ENCODE data around the gene TMEM138.
A peak's percentile ranks its signal among the peaks of the same experiment; 100 is the strongest.

TMEM138 gene

DNA sequence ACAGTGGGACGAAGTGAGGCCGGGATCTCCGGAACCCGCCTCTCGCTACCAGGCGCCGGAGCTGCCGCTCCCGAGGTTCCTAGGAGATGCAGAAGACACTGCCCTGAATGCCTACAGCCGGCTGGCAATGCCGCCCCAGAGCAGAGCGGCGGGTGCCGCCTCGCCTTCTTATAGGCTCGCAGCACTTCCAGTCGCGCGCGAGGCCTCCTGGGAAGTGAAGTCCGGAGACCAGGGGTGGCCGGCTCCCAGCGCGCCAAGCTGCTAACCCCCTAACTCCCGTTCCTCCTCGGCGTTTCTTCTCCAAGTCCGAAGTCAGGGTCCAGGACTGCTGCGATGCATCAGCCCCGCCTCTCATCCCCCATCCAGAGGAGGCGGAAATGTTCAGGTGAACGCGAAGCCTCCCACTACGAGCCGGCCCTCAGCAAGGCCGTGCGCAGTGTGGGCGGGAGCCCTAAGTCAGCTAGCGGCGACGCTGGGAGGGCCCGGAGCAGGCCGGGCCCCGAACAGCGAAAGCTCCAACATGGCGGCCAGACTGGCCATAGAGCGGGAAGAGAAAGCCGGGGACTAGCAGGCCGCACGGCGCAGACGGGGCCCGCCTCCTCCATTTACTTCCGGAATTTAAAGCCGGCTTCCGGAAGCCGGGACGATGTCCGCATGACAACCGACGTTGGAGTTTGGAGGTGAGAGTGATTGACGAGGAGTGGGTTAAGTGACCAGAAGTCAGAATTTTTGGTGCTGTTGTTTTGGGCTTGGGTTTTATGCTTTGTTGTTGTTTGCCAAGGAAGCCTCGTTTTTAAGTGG, at the start of gene TMEM138, which contains the start of gene CYB561A3:
Gene TMEM138, plus strand, starts transcription at position 634 of the 801 bp plus-strand sequence. CDS start 2,017 bp downstream, outside the sequence.
Gene CYB561A3, minus strand, starts transcription at position 142 of the 801 bp plus-strand sequence. CDS start 5,169 bp downstream, outside the sequence.
- peak; percentile 88 for DNase-seq (ENCODE audit: low spot score)

DNA sequence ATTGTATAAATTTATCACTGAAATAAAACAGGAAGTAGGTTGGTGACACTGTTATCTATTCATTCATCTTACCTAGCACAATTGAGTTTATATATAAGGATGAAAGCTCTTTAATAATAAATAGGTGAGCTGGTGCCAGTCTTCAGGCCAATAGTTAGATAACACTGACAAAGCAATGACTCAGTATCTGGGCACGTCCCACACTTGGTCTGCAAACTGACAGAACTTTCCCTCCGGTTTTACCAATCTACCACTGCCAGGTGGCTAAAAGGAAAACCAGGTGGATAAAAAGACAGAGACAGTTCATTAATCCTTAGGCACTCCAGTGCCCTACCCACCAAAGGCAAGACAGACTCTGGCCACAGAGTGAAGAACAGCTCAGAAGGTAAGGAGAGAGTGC, 46.9 kb upstream of the TMEM138 start:
- DNase-seq (ENCODE audit: low spot score) = no peak

DNA sequence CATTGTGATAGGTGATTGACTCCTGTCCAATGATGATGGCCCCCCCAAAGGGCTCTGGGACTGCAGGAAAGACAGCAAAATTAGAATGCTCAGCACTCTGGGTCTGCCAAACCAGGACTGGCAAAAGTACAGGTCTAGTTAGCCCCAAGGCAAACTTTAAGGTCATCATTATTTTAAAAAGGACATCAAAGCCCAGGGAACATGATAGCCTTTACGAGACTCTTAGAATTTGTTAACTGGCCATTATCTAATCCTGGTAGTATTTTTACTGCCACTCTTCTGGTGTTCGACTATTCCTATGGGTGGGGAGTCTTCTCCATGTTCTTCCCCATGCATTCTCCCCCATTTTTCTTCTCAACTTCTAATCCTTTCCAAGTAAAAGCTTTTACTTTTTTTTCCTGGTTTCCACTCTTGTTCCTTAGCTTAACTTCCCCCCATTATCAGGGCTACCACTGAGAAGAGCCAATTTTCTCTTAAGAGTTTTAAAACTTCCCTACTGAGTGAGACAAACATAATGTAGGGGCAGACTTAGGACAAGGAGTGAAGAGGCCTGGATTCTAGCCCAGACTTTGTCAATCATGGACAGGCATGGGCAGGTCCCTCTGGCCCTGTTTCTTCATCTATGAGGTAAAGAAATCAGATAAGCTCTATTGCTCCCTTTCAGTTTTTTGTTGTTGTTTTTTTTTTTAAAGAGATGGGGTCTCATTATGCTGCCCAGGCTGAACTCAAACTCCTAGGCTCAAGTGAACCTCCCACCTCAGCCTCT, 36.3 kb upstream of the TMEM138 start:
- no peak for DNase-seq (ENCODE audit: low spot score)

GRCh38 chr11:61327669-61328071, 34.5 kb upstream of the TMEM138 start:
- no peak for DNase-seq (ENCODE audit: low spot score)

DNA sequence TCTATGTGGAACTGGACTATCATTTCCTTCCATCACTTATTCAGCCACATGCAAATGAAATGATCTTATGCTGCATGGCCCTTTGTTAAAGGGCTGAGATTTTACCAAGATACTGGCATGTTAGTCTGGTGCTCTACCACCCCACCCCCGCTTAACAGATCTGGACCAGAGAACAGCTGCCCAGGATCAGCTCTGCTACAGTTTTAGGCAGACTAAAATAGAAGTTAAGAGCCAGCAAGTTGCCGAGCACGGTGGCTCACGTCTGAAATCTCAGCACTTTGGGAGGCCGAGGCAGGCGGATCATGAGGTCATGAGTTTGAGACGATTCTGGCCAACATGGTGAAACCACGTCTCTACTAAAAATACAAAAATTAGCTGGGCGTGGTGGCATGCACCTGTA, 33.8 kb upstream of the TMEM138 start:
- DNase-seq (ENCODE audit: low spot score) = no peak

DNA sequence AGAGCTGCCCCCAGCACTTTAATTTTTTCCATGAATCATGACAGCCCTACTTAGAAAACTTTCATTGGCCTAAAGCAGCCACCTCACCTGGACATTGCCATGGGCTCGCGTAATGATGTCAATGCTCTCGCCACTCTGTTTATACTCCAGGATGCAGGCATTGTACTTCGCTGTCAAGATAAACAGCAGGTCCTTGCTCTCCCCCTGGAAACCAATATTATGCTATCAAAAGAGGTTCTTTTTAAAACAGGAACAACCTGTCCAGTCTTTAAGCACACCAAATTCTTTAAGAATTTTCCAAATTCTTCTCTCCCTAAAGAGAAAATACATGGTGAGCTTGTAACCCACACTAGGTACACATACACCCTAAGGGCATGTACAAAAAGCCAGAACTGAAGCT, 32.3 kb upstream of the TMEM138 start:
- DNase-seq (ENCODE audit: low spot score) = no peak

- DNase-seq (ENCODE audit: low spot score) = no peak
These were observed 30.5 kb upstream of the TMEM138 start for GRCh38 chr11:61331651-61332050.

DNA sequence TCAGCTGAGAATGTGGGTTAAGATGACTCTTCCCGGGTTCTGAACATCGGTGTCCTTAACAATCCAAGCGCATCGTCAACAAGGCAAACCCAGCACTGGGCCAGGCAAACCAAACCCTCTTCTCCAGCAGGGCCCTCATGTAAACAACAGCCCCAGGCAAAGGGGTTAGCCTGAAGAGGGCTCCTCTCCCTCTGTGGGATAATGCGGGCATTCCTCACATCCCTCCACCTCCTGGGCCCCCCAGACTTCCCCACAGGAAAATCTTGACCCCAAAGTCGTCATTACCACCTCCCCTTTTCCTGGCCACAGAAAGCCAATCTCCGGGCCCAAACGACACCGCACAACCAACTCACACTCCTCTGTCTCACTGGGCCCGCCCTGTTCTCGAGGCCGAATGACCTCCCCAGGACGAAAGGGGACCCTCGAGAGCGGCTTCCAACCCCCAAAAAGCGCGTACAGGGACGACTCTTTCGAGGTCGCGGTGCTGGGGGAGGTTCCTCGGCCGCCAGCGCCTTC, 29.8 kb upstream of the TMEM138 start:
- DNase-seq (ENCODE audit: low spot score) = no peak

GRCh38 chr11:61332797-61333549, 29.2 kb upstream of the TMEM138 start, which contains the start of the genes DDB1 and TKFC:
Gene DDB1, minus strand, starts transcription at chr11:61333105. Its CDS starts 137 bp downstream, at chr11:61332968.
Gene TKFC, plus strand, starts transcription at chr11:61333228. Its CDS starts 1,501 bp downstream, at chr11:61334729.
- peak; percentile 96 for DNase-seq (ENCODE audit: low spot score)

- no peak for DNase-seq (ENCODE audit: low spot score)
These were observed 28.4 kb upstream of the TMEM138 start for GRCh38 chr11:61333550-61334433.

- DNase-seq (ENCODE audit: low spot score) = no peak
These were observed 27.5 kb upstream of the TMEM138 start for GRCh38 chr11:61334434-61335354.

GRCh38 chr11:61335355-61335710, 26.8 kb upstream of the TMEM138 start:
- no peak for DNase-seq (ENCODE audit: low spot score)

- peak; percentile 82 for DNase-seq (ENCODE audit: low spot score)
These were observed 25.8 kb upstream of the TMEM138 start for GRCh38 chr11:61336171-61336935.

DNA sequence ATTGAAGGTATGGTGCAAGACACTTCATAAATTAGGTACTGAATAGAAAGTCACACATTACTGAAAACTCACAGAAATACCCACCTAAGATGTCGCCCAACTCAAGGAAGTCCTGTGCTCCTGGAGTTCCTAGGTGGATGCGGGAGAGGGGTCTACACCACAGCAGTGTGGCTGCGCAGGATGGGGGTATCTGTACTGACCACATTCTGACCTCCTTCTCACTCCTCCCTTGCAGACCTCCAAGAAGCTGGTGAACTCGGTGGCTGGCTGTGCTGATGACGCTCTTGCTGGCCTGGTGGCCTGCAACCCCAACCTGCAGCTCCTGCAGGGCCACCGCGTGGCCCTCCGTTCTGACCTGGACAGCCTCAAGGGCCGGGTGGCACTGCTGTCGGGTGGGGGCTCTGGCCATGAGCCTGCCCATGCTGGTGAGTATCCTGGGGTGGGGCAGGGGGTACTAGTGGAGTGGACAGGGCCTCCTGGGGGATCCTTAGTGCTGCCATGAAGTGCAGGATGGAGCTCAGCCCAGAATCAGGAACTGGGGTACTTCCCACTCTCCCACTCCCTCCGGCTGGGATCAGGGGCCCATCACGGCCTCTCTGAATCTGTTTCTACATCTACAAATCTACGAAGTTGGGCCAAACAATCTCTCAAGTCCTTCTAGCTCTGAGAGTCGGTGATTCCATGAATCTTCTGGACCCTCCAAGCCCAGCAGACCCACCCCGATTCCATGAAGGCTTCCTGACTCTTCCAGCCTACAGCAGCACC, 24.3 kb upstream of the TMEM138 start:
- no peak for DNase-seq (ENCODE audit: low spot score)

DNA sequence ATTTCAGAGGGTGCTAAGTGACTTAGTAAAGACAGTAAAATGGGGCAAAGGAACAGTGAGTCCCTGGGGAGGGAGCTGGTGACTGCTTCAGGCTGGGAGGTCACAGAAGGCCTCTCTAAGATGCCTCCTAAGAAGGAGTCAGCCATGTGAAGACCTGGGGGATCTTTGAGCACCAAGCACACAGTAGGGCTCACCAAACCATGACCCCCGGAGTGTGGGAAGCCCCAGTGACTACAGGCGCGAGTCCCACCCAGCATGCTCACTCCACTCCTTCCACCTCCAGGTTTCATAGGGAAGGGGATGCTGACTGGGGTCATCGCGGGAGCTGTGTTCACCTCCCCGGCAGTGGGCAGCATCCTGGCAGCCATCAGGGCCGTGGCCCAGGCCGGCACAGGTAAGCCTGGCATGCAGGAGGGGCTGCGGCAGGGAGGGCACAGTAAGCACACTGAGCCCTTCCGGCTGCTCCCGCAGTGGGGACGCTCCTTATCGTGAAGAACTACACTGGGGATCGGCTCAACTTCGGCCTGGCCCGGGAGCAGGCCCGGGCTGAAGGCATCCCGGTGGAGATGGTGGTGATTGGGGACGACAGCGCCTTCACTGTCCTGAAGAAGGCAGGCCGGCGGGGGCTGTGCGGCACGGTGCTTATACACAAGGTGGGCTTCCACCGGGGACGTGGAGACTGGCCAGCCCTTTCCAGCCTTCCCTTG, 23.2 kb upstream of the TMEM138 start:
- no peak for DNase-seq (ENCODE audit: low spot score)

DNA sequence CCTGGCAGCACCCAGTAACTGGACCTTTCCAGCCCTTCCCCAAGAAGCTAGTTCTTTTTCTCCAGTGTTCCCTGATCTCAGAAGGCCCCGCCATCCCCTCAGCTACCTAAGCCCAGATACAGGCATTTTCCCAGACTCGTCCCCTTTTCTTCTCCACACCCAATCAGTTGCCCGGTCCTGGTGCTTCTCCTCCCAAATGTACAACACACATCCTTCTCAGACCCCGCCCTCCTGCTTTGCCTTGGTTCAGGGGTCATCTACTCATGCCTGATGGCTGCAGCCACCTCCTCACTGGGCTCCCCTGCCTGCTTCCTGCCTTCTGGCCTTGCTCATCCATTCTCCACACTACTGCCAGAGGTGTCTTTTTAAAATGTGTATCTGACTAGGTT, 22.7 kb upstream of the TMEM138 start:
- no peak for DNase-seq (ENCODE audit: low spot score)

DNA sequence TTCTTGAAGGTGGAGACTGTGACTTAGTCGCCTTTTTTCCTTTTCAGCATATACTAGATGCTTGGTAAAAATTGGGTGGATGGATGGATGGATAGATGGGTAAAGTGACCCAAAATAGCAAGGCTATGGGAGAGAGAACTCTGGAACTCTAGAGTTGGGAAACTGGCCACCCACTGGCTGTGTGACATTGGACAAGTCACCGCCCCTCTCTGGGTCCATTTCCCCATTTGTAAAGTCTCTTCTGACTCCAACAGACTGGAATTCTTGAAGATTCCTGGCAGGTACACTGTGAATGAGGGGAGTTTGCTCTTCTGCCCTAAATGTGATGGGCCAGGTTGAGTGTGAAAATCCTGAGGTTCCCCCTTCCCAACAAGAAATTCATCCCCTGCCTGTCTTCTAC, 21.2 kb upstream of the TMEM138 start:
- DNase-seq (ENCODE audit: low spot score) = no peak

DNA sequence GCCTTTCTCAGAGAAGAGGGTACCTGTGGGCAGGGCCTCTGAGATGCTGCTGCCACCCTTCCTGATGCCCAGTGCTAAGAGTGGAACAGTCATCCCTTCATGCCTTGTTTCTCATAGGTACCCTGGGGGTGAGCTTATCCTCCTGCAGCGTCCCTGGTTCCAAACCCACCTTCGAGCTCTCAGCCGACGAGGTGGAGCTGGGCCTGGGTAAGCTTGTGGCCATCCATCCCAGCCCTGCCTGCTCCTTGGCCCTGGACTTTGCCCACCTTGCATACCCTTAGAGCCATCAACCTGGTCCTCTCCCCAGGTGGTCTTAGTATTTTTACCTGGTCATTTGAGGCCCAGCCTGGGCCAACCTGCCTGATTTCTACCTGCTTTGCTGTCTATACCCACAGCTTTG, 20.5 kb upstream of the TMEM138 start:
- DNase-seq (ENCODE audit: low spot score) = no peak

Measured in CD4-positive, alpha-beta T cell treated with Interleukin-15 for 4 hours (primary cell).